H1 (cell line): ENCODE results near the gene RFX3. TPM values are rescaled to one million over a fixed set of nuclear protein-coding genes. Genes with fewer than 3 reads are reported as not detected.

ENCODE experiments used
- BACH1 ChIP-seq: IDR thresholded peaks from 2 replicates; pipeline ENCODE4 v1.6.1; 2012; ENCODE audit warnings: low read length, improper control_type of control experiment
- BCL11A ChIP-seq, 2 experiments: IDR thresholded peaks; one replicate each; pipeline ENCODE4 v1.6.1; 2011; ENCODE audit warnings: low read depth in 2 of 2, low read length in 2 of 2, mild to moderate bottlenecking in 2 of 2
- CREB1 ChIP-seq: IDR thresholded peaks from 2 replicates; pipeline ENCODE4 v1.6.1; 2012; ENCODE audit warnings: inconsistent platforms
- EGR1 ChIP-seq: IDR thresholded peaks from 2 replicates; pipeline ENCODE4 v1.6.1; 2011; ENCODE audit warnings: low read depth, low read length, borderline replicate concordance
- GTF2F1 ChIP-seq: IDR thresholded peaks from 2 replicates; pipeline ENCODE4 v1.6.1; 2012; ENCODE audit warnings: low read depth, low read length, improper control_type of control experiment, borderline replicate concordance
- SIX5 ChIP-seq: IDR thresholded peaks from 2 replicates; pipeline ENCODE4 v1.6.1; 2011; ENCODE audit warnings: mild to moderate bottlenecking, low read depth, low read length
- polyA plus RNA-seq, 7 experiments: library from polyadenylated mRNA; depleted of rRNA in 3 of 7; stranded (reverse) in 5 of 7; unstranded in 2 of 7; fragments of >200 nt in 5 of 7; fragments of 200-250 nt in 2 of 7; gene quantifications; 1 replicate in 5 of 7; 2 replicates in 1 of 7; 4 replicates in 1 of 7; pipeline versions ENCODE4 v1.2.1 to v1.2.3, GENCODE V29; 2011 to 2013; ENCODE audit warnings: missing spikeins in 2 of 7, mixed read lengths in 2 of 7
- total RNA-seq: library from RNA; stranded (reverse); fragmentation: NEBNext Ultra II Directional; extraction: Animal tissue kit (Norgen Biotek cat#: 25700); gene quantifications from 2 replicates; pipeline ENCODE4 v1.2.1, GENCODE V29; 2021
- TF ChIP-seq, protein P1 (sequence below): fragments of 300-600 bp; sonication (generic); IDR thresholded peaks from 2 replicates; pipeline ENCODE4 v1.7.1; 2012; ENCODE audit warnings: low read length, moderate library complexity, mild to moderate bottlenecking, inconsistent platforms; ENCODE audit not compliant: insufficient replicate concordance
- TF ChIP-seq, protein P2 (sequence below), 3 experiments: IDR thresholded peaks; 1 replicate in 2 of 3; 2 replicates in 1 of 3; pipeline versions ENCODE4 v1.5.1 to v1.6.1; 2011; ENCODE audit warnings: low read length in 3 of 3, mild to moderate bottlenecking in 3 of 3, inconsistent platforms in 2 of 3, low read depth in 1 of 3, moderate library complexity in 1 of 3; ENCODE audit not compliant: insufficient read depth in 1 of 3; ENCODE audit errors: control extremely low read depth in 1 of 3
- TF ChIP-seq, protein P3 (sequence below): IDR thresholded peaks from 2 replicates; pipeline ENCODE4 v1.6.1; 2011; ENCODE audit warnings: low read length, improper control_type of control experiment

RFX3 gene
- total and polyA plus RNA-seq, 2 of the 8 experiments (the other 6 are each of a cell fraction or from before 2014, with no cell fraction given) = 4.9 to 22.6 TPM

DNA sequence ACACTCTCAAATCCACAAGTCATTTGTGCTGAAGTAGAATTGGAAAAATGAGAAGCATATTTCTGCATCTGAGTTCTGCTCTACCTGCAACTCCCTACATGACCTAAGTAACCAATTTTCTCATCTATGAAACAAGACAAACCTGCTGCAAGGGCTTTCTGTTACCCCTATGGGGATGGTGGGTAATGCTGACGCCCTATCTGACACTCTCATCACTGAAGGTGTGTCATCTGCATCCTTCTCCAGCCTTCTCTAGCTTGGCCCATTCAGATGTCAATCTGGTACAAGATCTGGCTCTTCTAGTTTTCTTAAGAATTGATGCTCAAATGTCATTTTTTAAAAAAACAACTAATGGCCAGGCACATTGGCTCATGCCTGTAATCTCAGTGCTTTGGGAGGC, 73.8 kb downstream of the RFX3 start (continued):
- TF ChIP-seq, protein P1, sequence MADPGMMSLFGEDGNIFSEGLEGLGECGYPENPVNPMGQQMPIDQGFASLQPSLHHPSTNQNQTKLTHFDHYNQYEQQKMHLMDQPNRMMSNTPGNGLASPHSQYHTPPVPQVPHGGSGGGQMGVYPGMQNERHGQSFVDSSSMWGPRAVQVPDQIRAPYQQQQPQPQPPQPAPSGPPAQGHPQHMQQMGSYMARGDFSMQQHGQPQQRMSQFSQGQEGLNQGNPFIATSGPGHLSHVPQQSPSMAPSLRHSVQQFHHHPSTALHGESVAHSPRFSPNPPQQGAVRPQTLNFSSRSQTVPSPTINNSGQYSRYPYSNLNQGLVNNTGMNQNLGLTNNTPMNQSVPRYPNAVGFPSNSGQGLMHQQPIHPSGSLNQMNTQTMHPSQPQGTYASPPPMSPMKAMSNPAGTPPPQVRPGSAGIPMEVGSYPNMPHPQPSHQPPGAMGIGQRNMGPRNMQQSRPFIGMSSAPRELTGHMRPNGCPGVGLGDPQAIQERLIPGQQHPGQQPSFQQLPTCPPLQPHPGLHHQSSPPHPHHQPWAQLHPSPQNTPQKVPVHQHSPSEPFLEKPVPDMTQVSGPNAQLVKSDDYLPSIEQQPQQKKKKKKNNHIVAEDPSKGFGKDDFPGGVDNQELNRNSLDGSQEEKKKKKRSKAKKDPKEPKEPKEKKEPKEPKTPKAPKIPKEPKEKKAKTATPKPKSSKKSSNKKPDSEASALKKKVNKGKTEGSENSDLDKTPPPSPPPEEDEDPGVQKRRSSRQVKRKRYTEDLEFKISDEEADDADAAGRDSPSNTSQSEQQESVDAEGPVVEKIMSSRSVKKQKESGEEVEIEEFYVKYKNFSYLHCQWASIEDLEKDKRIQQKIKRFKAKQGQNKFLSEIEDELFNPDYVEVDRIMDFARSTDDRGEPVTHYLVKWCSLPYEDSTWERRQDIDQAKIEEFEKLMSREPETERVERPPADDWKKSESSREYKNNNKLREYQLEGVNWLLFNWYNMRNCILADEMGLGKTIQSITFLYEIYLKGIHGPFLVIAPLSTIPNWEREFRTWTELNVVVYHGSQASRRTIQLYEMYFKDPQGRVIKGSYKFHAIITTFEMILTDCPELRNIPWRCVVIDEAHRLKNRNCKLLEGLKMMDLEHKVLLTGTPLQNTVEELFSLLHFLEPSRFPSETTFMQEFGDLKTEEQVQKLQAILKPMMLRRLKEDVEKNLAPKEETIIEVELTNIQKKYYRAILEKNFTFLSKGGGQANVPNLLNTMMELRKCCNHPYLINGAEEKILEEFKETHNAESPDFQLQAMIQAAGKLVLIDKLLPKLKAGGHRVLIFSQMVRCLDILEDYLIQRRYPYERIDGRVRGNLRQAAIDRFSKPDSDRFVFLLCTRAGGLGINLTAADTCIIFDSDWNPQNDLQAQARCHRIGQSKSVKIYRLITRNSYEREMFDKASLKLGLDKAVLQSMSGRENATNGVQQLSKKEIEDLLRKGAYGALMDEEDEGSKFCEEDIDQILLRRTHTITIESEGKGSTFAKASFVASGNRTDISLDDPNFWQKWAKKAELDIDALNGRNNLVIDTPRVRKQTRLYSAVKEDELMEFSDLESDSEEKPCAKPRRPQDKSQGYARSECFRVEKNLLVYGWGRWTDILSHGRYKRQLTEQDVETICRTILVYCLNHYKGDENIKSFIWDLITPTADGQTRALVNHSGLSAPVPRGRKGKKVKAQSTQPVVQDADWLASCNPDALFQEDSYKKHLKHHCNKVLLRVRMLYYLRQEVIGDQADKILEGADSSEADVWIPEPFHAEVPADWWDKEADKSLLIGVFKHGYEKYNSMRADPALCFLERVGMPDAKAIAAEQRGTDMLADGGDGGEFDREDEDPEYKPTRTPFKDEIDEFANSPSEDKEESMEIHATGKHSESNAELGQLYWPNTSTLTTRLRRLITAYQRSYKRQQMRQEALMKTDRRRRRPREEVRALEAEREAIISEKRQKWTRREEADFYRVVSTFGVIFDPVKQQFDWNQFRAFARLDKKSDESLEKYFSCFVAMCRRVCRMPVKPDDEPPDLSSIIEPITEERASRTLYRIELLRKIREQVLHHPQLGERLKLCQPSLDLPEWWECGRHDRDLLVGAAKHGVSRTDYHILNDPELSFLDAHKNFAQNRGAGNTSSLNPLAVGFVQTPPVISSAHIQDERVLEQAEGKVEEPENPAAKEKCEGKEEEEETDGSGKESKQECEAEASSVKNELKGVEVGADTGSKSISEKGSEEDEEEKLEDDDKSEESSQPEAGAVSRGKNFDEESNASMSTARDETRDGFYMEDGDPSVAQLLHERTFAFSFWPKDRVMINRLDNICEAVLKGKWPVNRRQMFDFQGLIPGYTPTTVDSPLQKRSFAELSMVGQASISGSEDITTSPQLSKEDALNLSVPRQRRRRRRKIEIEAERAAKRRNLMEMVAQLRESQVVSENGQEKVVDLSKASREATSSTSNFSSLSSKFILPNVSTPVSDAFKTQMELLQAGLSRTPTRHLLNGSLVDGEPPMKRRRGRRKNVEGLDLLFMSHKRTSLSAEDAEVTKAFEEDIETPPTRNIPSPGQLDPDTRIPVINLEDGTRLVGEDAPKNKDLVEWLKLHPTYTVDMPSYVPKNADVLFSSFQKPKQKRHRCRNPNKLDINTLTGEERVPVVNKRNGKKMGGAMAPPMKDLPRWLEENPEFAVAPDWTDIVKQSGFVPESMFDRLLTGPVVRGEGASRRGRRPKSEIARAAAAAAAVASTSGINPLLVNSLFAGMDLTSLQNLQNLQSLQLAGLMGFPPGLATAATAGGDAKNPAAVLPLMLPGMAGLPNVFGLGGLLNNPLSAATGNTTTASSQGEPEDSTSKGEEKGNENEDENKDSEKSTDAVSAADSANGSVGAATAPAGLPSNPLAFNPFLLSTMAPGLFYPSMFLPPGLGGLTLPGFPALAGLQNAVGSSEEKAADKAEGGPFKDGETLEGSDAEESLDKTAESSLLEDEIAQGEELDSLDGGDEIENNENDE = no peak
- TF ChIP-seq BACH1 = no peak
- no peak for TF ChIP-seq BCL11A (IDR thresholded peaks at IDR 0.05; ENCODE audit: low read depth in 2 of 2, low read length in 2 of 2)
- no peak for TF ChIP-seq GTF2F1
- TF ChIP-seq SIX5 = no peak
- TF ChIP-seq, protein P2, sequence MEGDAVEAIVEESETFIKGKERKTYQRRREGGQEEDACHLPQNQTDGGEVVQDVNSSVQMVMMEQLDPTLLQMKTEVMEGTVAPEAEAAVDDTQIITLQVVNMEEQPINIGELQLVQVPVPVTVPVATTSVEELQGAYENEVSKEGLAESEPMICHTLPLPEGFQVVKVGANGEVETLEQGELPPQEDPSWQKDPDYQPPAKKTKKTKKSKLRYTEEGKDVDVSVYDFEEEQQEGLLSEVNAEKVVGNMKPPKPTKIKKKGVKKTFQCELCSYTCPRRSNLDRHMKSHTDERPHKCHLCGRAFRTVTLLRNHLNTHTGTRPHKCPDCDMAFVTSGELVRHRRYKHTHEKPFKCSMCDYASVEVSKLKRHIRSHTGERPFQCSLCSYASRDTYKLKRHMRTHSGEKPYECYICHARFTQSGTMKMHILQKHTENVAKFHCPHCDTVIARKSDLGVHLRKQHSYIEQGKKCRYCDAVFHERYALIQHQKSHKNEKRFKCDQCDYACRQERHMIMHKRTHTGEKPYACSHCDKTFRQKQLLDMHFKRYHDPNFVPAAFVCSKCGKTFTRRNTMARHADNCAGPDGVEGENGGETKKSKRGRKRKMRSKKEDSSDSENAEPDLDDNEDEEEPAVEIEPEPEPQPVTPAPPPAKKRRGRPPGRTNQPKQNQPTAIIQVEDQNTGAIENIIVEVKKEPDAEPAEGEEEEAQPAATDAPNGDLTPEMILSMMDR (IDR thresholded peaks at IDR 0.05; ENCODE audit: control extremely low read depth in 1 of 3, insufficient read depth in 1 of 3, low read depth in 1 of 3, low read length in 3 of 3) = no peak
- no peak for TF ChIP-seq EGR1
- no peak for TF ChIP-seq CREB1
- TF ChIP-seq, protein P3, sequence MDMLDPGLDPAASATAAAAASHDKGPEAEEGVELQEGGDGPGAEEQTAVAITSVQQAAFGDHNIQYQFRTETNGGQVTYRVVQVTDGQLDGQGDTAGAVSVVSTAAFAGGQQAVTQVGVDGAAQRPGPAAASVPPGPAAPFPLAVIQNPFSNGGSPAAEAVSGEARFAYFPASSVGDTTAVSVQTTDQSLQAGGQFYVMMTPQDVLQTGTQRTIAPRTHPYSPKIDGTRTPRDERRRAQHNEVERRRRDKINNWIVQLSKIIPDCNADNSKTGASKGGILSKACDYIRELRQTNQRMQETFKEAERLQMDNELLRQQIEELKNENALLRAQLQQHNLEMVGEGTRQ = no peak
